ENCODE measurements around the gene REXO5. TPM values are rescaled to one million over a fixed set of nuclear protein-coding genes. Genes with fewer than 3 reads are reported as not detected.

Gene REXO5
- total and polyA plus RNA-seq, 2 of the 13 experiments (the other 11 are each of a cell fraction or from before 2014, with no cell fraction given), result 5.9 to 13.1 TPM

- no peak for TF ChIP-seq ZNF773 (CRISPR knock-in tag; IDR thresholded peaks at IDR 0.05; ENCODE audit: borderline replicate concordance)
- TF ChIP-seq ETS1 (CRISPR knock-in tag; IDR thresholded peaks at IDR 0.05), result no peak
- TF ChIP-seq ZNF280D (CRISPR knock-in tag; IDR thresholded peaks at IDR 0.05), result no peak
- no peak for TF ChIP-seq ASH2L (IDR thresholded peaks at IDR 0.05; ENCODE audit: insufficient read length, low read depth, low read length)
- TF ChIP-seq GLI4 (CRISPR knock-in tag; IDR thresholded peaks at IDR 0.05; ENCODE audit: borderline replicate concordance), result no peak
- TF ChIP-seq JUN (CRISPR knock-in tag; IDR thresholded peaks at IDR 0.05), result no peak
- no peak for TF ChIP-seq EHMT2 (IDR thresholded peaks at IDR 0.05; ENCODE audit: borderline replicate concordance, low read depth, low read length)
- TF ChIP-seq ZBTB2 (CRISPR knock-in tag; IDR thresholded peaks at IDR 0.05; ENCODE audit: low read depth), result no peak
- TF ChIP-seq IRF9 (CRISPR knock-in tag; IDR thresholded peaks at IDR 0.05; ENCODE audit: borderline replicate concordance), result no peak
- no peak for TF ChIP-seq SYNCRIP (IDR thresholded peaks at IDR 0.05; ENCODE audit: insufficient read depth, low read depth, low read length)
- TF ChIP-seq RXRA (CRISPR knock-in tag; IDR thresholded peaks at IDR 0.05), result no peak
- TF ChIP-seq ZNF276 (CRISPR knock-in tag; IDR thresholded peaks at IDR 0.05; ENCODE audit: low read depth), result no peak
- no peak for TF ChIP-seq MAFK (conservative IDR thresholded peaks at IDR 0.05 in 1 of 2, IDR thresholded peaks at IDR 0.05 in 1 of 2; ENCODE audit: low read length in 2 of 2)
- TF ChIP-seq YEATS2 (CRISPR knock-in tag; IDR thresholded peaks at IDR 0.05; ENCODE audit: borderline replicate concordance), result no peak
- Histone ChIP-seq H3K36me3 (replicated peaks in 1 of 2; ENCODE audit: control insufficient read depth in 1 of 2, insufficient read depth in 2 of 2, low read length in 2 of 2) (peaks cover 4 to 44% of the 10 kb centered on the region in 2 experiments; a peak in 4 of 5 replicates), H3K4me3 (replicated peaks in 1 of 3; ENCODE audit: insufficient read depth in 1 of 3, low read depth in 2 of 3, low read length in 3 of 3) (no peak overlapping the region), H3K27ac (ENCODE audit: extremely low read length, insufficient read depth, low read length) (no peak overlapping the region), H3K9me3 (ENCODE audit: low read length) (no peaks in the 10 kb centered on the region), H3K4me1 (ENCODE audit: insufficient read depth, low read length) (no peaks in the 10 kb centered on the region), H3K79me2 (ENCODE audit: insufficient read depth, low read length) (no peaks in the 10 kb centered on the region), H2AFZ (ENCODE audit: low read length) (no peak overlapping the region), H4K20me1 (ENCODE audit: insufficient read depth, low read length) (no peaks in the 10 kb centered on the region), H3K4me2 (ENCODE audit: low read depth, low read length) (no peak overlapping the region), H3K9ac (ENCODE audit: insufficient read depth, low read depth, low read length) (no peak overlapping the region), H3K27me3 (ENCODE audit: control insufficient read depth in 1 of 2, insufficient read depth in 2 of 2, low read length in 2 of 2) (no peaks in the 10 kb centered on the region)
- CTCF ChIA-PET (ENCODE audit: low intra/inter-chr PET ratio, low total read pairs), result no interaction called here
- FAIRE-seq (no peak), ATAC-seq (no peak), DNase-seq (ENCODE audit: low spot score) (no peak)
- POLR2A ChIA-PET, result no interaction called here
- BruUV-seq (replicated peaks), result no TSS peak
- in situ Hi-C loops (cut with HindIII; ENCODE audit: extremely low pct_ligation_motif_present, low pct_unique_long_range_greater_than_20kb), result no loop called here
- WGBS (ENCODE audit: low lambda C conversion rate), result 83% methylated on average over 1 of the region's 1 CpG
- intact Hi-C loops (cut with micrococcal nuclease; ENCODE audit: unreplicated experiment), result no loop called here
Measured at GRCh38 chr16:20829536-20829935, 23.2 kb downstream of the REXO5 start.

All from HepG2 (cell line).